ENCODE measurements around the gene CPEB2. TPM values are rescaled to one million over a fixed set of nuclear protein-coding genes. Genes with fewer than 3 reads are reported as not detected.

The CPEB2 gene
- total and polyA plus RNA-seq, 10 of the 15 experiments (the other 5 are each of a cell fraction or from before 2014, with no cell fraction given): 0.73 to 8.3 (median 3.7) TPM

- H3K36me3 ChIP-seq (ENCODE audit: control insufficient read depth in 2 of 2, insufficient read depth in 2 of 2, low read length in 1 of 2): no peaks in the 10 kb centered on the region
- SMC1A ChIA-PET (ENCODE audit: uncharacterized antibody, unreplicated experiment): interaction anchor here (1.1 kb wide), 1 partner anchor 786 kb away, joined by 3 read pairs; no protein-coding TSS in a partner anchor
- RAD21 ChIA-PET (ENCODE audit: unreplicated experiment): no interaction called here
- H3K79me2 ChIP-seq (ENCODE audit: control insufficient read depth, insufficient read depth, low read length): no peaks in the 10 kb centered on the region
- no peaks in the 10 kb centered on the region for H3K27me3 ChIP-seq (replicated peaks in 1 of 2; ENCODE audit: control insufficient read depth in 2 of 2, insufficient read depth in 2 of 2, low read length in 1 of 2)
- H2AFZ ChIP-seq (ENCODE audit: control insufficient read depth, low read depth, low read length): no peak overlapping the region
- no peaks in the 10 kb centered on the region for H4K20me1 ChIP-seq (ENCODE audit: control insufficient read depth, insufficient read depth)
- TF ChIP-seq SIX5 (IDR thresholded peaks at IDR 0.05; ENCODE audit: low read depth, low read length, severe bottlenecking): no peak
- intact Hi-C loops (cut with micrococcal nuclease; ENCODE audit: unreplicated experiment) (no loop called here), in situ Hi-C loops (cut with MboI) (no loop called here)
- POLR2A ChIA-PET: no interaction called here
- no TSS peak for BruUV-seq (replicated peaks)
- ATAC-seq (no peak), DNase-seq (ENCODE audit: low read depth, low spot score) (no peak), FAIRE-seq (no peak)
- 91% methylated on average over 4 of the region's 4 CpGs for WGBS (ENCODE audit: insufficient coverage, insufficient replicate concordance, low lambda C conversion rate, missing lambda C conversion rate)
- no peak overlapping the region for H3K4me2 ChIP-seq (ENCODE audit: control insufficient read depth, insufficient read depth)
- no peak overlapping the region for H3K27ac ChIP-seq (ENCODE audit: control insufficient read depth, insufficient read depth)
- CTCF ChIA-PET: interaction anchor here (0.6 kb wide), 1 partner anchor 73 kb away, joined by 3 read pairs; no protein-coding TSS in a partner anchor
- H3K9ac ChIP-seq (ENCODE audit: control insufficient read depth, insufficient read depth, low read length): no peak overlapping the region
- H3K4me3 ChIP-seq: no peak overlapping the region
- H3K4me1 ChIP-seq (ENCODE audit: control insufficient read depth, insufficient read depth, low read length): no peaks in the 10 kb centered on the region
- H3K9me3 ChIP-seq (replicated peaks; ENCODE audit: control insufficient read depth, insufficient read depth, low read length): no peaks in the 10 kb centered on the region
Measured at GRCh38 chr4:15088394-15089035, 86.2 kb downstream of the CPEB2 start.

GRCh38 chr4:15089979-15090378, 87.7 kb downstream of the CPEB2 start:
- H3K9me3 ChIP-seq (replicated peaks; ENCODE audit: control insufficient read depth, insufficient read depth, low read length): no peaks in the 10 kb centered on the region
- H3K4me1 ChIP-seq (ENCODE audit: control insufficient read depth, insufficient read depth, low read length): no peaks in the 10 kb centered on the region
- ChIA-PET RAD21 (ENCODE audit: unreplicated experiment) (no interaction called here), POLR2A (no interaction called here), SMC1A (ENCODE audit: uncharacterized antibody, unreplicated experiment) (no interaction called here), CTCF (interaction anchor here (0.6 kb wide), 1 partner anchor 304 kb away, joined by 3 read pairs; no protein-coding TSS in a partner anchor)
- H3K27ac ChIP-seq (ENCODE audit: control insufficient read depth, insufficient read depth): no peak overlapping the region
- H4K20me1 ChIP-seq (ENCODE audit: control insufficient read depth, insufficient read depth): no peaks in the 10 kb centered on the region
- FAIRE-seq (no peak), ATAC-seq (no peak), DNase-seq (ENCODE audit: low read depth, low spot score) (no peak)
- H3K27me3 ChIP-seq (replicated peaks in 1 of 2; ENCODE audit: control insufficient read depth in 2 of 2, insufficient read depth in 2 of 2, low read length in 1 of 2): no peaks in the 10 kb centered on the region
- no peaks in the 10 kb centered on the region for H3K36me3 ChIP-seq (ENCODE audit: control insufficient read depth in 2 of 2, insufficient read depth in 2 of 2, low read length in 1 of 2)
- no peak overlapping the region for H3K4me2 ChIP-seq (ENCODE audit: control insufficient read depth, insufficient read depth)
- H2AFZ ChIP-seq (ENCODE audit: control insufficient read depth, low read depth, low read length): no peak overlapping the region
- TF ChIP-seq SMAD1 (IDR thresholded peaks at IDR 0.05; ENCODE audit: low read depth, partially characterized antibody) (no peak), MEF2B (IDR thresholded peaks at IDR 0.05; ENCODE audit: partially characterized antibody, poor library complexity, severe bottlenecking) (no peak)
- in situ Hi-C loops (cut with MboI) (no loop called here), intact Hi-C loops (cut with micrococcal nuclease; ENCODE audit: unreplicated experiment) (no loop called here)
- WGBS (ENCODE audit: insufficient coverage, insufficient replicate concordance, low lambda C conversion rate, missing lambda C conversion rate): 51% methylated on average over 3 of the region's 3 CpGs
- no peak overlapping the region for H3K4me3 ChIP-seq
- H3K9ac ChIP-seq (ENCODE audit: control insufficient read depth, insufficient read depth, low read length): no peak overlapping the region
- BruUV-seq (replicated peaks): no TSS peak
- H3K79me2 ChIP-seq (ENCODE audit: control insufficient read depth, insufficient read depth, low read length): no peaks in the 10 kb centered on the region

All from GM12878 (cell line).